HepG2 (cell line): ENCODE results near the gene BLOC1S1. TPM values are rescaled to one million over a fixed set of nuclear protein-coding genes. Genes with fewer than 3 reads are reported as not detected.

Experiments used
- ISL2 ChIP-seq: sonication (generic); formaldehyde crosslinking; IDR thresholded peaks from 2 replicates; pipeline ENCODE4 v1.5.0; 2020; ENCODE audit warnings: missing genetic modification reagents
- NFIB ChIP-seq: sonication (generic); formaldehyde crosslinking; IDR thresholded peaks from 2 replicates; pipeline ENCODE4 v1.9.0; 2021; ENCODE audit warnings: missing genetic modification reagents, mild to moderate bottlenecking, borderline replicate concordance
- polyA plus RNA-seq, 8 experiments: library from polyadenylated mRNA; depleted of rRNA in 3 of 8; stranded (reverse) in 7 of 8; unstranded in 1 of 8; fragments of >200 nt; fragmentation: Illumina TruSeq in 4 of 8; extraction: Trizol in 4 of 8; gene quantifications; 2 replicates each; pipeline versions ENCODE4 v1.2.1 to v1.2.3, GENCODE V29; 2011 to 2016; ENCODE audit warnings: low read depth in 4 of 8, missing spikeins in 1 of 8, mixed read lengths in 1 of 8; ENCODE audit not compliant: insufficient read depth in 1 of 8
- total RNA-seq, 5 experiments: library from RNA; depleted of rRNA; stranded (reverse); fragments of >200 nt; fragmentation: Illumina TruSeq; extraction: Trizol; gene quantifications; 2 replicates each; pipeline ENCODE4 v1.2.3, GENCODE V29; 2016; ENCODE audit warnings: low read depth in 1 of 5
- TF ChIP-seq, protein P1 (sequence below): sonication (generic); formaldehyde crosslinking; IDR thresholded peaks from 2 replicates; pipeline ENCODE4 v1.4.0; 2020; ENCODE audit warnings: missing genetic modification reagents
- TF ChIP-seq, protein P2 (sequence below): sonication (generic); formaldehyde crosslinking; IDR thresholded peaks from 2 replicates; pipeline ENCODE4 v1.4.0; 2020; ENCODE audit warnings: mild to moderate bottlenecking, missing genetic modification reagents

The BLOC1S1 gene
- total and polyA plus RNA-seq, 2 of the 13 experiments (the other 11 are each of a cell fraction or from before 2014, with no cell fraction given), result 55.1 to 95.3 TPM

DNA sequence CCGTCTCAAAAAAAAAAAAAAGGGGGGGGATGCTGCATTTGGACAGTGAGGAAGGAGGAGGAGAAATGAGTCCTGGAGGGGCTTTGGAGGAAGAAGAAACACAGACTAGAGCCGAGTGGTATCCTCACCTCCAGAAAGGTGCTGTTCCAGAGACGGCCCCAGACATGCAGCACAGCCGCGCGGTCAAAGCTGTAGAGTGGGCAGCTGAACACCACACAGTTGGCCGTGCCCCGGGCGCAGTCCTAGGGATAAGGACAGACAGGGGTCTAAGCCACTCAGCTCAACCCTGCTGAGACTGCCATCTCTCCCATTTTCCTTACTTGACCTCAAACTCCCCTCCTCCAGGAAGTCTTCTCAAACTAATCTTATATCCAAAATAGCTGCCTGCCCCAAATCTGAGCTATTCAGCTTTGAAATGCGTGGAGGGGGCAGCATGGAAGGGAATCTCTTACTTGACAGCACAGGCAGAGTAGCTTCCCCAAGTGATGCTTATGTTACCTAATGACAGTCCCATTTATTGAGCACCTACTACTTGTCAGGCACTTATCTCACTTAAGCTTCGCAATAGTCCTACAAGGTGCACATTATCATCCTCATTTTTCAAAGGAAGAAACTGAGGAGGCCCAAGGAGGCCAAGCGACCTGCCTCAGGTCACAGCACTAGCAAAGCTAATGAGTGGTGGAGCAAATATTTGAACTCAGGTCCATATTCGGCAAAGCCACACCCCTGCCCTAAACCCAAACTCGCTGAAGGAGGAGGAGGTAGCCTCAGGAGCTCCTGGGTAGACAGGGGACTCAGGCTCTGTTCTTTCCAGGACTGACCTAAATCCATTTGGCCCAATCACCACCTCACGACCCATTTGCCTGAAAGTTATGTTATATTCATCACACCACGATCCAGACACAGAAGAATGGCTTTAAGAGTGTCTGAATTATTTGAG, 26.9 kb upstream of the BLOC1S1 start (continued):
- TF ChIP-seq, protein P1, sequence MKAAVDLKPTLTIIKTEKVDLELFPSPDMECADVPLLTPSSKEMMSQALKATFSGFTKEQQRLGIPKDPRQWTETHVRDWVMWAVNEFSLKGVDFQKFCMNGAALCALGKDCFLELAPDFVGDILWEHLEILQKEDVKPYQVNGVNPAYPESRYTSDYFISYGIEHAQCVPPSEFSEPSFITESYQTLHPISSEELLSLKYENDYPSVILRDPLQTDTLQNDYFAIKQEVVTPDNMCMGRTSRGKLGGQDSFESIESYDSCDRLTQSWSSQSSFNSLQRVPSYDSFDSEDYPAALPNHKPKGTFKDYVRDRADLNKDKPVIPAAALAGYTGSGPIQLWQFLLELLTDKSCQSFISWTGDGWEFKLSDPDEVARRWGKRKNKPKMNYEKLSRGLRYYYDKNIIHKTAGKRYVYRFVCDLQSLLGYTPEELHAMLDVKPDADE (CRISPR knock-in tag), result no peak
- TF ChIP-seq, protein P2, sequence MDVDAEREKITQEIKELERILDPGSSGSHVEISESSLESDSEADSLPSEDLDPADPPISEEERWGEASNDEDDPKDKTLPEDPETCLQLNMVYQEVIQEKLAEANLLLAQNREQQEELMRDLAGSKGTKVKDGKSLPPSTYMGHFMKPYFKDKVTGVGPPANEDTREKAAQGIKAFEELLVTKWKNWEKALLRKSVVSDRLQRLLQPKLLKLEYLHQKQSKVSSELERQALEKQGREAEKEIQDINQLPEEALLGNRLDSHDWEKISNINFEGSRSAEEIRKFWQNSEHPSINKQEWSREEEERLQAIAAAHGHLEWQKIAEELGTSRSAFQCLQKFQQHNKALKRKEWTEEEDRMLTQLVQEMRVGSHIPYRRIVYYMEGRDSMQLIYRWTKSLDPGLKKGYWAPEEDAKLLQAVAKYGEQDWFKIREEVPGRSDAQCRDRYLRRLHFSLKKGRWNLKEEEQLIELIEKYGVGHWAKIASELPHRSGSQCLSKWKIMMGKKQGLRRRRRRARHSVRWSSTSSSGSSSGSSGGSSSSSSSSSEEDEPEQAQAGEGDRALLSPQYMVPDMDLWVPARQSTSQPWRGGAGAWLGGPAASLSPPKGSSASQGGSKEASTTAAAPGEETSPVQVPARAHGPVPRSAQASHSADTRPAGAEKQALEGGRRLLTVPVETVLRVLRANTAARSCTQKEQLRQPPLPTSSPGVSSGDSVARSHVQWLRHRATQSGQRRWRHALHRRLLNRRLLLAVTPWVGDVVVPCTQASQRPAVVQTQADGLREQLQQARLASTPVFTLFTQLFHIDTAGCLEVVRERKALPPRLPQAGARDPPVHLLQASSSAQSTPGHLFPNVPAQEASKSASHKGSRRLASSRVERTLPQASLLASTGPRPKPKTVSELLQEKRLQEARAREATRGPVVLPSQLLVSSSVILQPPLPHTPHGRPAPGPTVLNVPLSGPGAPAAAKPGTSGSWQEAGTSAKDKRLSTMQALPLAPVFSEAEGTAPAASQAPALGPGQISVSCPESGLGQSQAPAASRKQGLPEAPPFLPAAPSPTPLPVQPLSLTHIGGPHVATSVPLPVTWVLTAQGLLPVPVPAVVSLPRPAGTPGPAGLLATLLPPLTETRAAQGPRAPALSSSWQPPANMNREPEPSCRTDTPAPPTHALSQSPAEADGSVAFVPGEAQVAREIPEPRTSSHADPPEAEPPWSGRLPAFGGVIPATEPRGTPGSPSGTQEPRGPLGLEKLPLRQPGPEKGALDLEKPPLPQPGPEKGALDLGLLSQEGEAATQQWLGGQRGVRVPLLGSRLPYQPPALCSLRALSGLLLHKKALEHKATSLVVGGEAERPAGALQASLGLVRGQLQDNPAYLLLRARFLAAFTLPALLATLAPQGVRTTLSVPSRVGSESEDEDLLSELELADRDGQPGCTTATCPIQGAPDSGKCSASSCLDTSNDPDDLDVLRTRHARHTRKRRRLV (CRISPR knock-in tag), result no peak
- TF ChIP-seq ISL2 (CRISPR knock-in tag) (no peak), NFIB (CRISPR knock-in tag) (no peak)
